Measurements from ENCODE around the gene DEXI.

DNA sequence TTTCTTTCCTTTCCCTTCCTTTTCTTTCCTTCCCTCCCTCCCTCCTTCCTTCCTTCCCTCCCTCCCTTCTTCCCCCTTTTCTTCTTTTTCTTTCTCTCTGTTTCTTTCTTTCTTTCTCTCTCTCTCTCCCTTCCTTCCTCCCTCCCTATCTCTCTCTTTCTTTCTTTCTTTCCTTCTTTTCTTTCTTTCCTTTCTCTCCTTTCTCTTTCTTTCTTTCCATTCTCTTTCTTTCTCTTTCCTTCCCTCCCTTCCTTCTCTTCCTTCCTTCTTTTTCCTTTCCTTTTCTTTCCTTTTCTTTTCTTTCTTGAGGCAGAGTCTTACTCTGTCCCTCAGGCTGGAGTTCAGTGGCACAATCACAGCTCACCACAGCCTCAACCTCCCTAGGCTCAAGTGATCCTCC lies 31.0 kb downstream of the DEXI start:
- TF ChIP-seq SUZ12 (IDR thresholded peaks at IDR 0.05), result no peak
- no peak for TF ChIP-seq SP1 (IDR thresholded peaks at IDR 0.05)
- no peak for TF ChIP-seq FOXM1 (IDR thresholded peaks at IDR 0.05; ENCODE audit: borderline replicate concordance)
- TF ChIP-seq ZNF384 (IDR thresholded peaks at IDR 0.05), result no peak
